B cell (primary cell): ENCODE measurements around the gene CDK9. TPM values are rescaled to one million over a fixed set of nuclear protein-coding genes. Genes with fewer than 3 reads are reported as not detected.

Experiments
- ATAC-seq: fragments of 200-7000 bp; cut with Tn5 transposase; one replicate; pipeline ENCODE4 v1.10.0; 2021; ENCODE audit warnings: low read depth, mild to moderate bottlenecking, moderate number of reproducible peaks, moderate library complexity
- CTCF ChIA-PET: fragments of 350-600 bp; sonication (Branson Sonifier 250); formaldehyde crosslinking; loops from one replicate; lab custom pipeline; 2021; ENCODE audit warnings: antibody characterized with exemption, inconsistent platforms; lab: Charles Lee
- POLR2A ChIA-PET: fragments of 350-600 bp; sonication (Branson Sonifier 250); formaldehyde crosslinking; loops from one replicate; lab custom pipeline; 2021; ENCODE audit warnings: antibody characterized with exemption; lab: Charles Lee
- DNase-seq: peaks from one replicate; pipeline ENCODE4 v3.0.0; 2013
- H2AFZ ChIP-seq: 2 replicates; pipeline ENCODE4 v1.6.1; 2012; ENCODE audit warnings: mild to moderate bottlenecking, low read depth, low read length; ENCODE audit not compliant: insufficient read depth, poor library complexity, severe bottlenecking
- H3K27ac ChIP-seq, 2 donors: 1 replicate in 1 of 2; 2 replicates in 1 of 2; pipeline ENCODE4 v1.5.1; 2012 to 2013; ENCODE audit warnings: low read length in 2 of 2, mild to moderate bottlenecking in 2 of 2, moderate library complexity in 1 of 2
- H3K27me3 ChIP-seq, 4 experiments: fragments of 200-600 bp in 1 of 4; sonication (generic) in 1 of 4; replicated peaks in 1 of 4; 1 replicate in 2 of 4; 2 replicates in 2 of 4; pipeline versions ENCODE4 v1.6.1 to v1.7.0; 2013 to 2016; ENCODE audit warnings: low read length in 3 of 4, mild to moderate bottlenecking in 2 of 4, mixed read lengths in 1 of 4, moderate library complexity in 1 of 4; ENCODE audit not compliant: insufficient read depth in 4 of 4, control insufficient read depth in 3 of 4; ENCODE audit errors: control extremely low read depth in 1 of 4
- H3K36me3 ChIP-seq, 2 experiments: replicated peaks in 1 of 2; 1 replicate in 1 of 2; 2 replicates in 1 of 2; pipeline versions ENCODE4 v1.6.1 to v1.7.1; 2013; ENCODE audit warnings: low read length in 1 of 2; ENCODE audit not compliant: insufficient read depth in 2 of 2, control insufficient read depth in 1 of 2; ENCODE audit errors: control extremely low read depth in 1 of 2, extremely low read depth in 1 of 2
- H3K4me1 ChIP-seq, 2 donors: fragments of 200-600 bp in 1 of 2; sonication (generic) in 1 of 2; 1 replicate in 1 of 2; 2 replicates in 1 of 2; pipeline versions ENCODE4 v1.5.1 to v1.6.1; 2013 to 2017; ENCODE audit warnings: low read length in 2 of 2; ENCODE audit not compliant: control insufficient read depth in 2 of 2, insufficient read depth in 2 of 2
- H3K4me2 ChIP-seq: replicated peaks from 2 replicates; pipeline ENCODE3; 2012; ENCODE audit warnings: mild to moderate bottlenecking, low read depth, low read length; ENCODE audit not compliant: poor library complexity, severe bottlenecking
- H3K4me3 ChIP-seq, 5 experiments: fragments of 200-600 bp in 1 of 5; sonication (generic) in 1 of 5; 1 replicate in 3 of 5; 2 replicates in 2 of 5; pipeline versions ENCODE4 v1.5.1 to v1.7.0; 2011 to 2016; ENCODE audit warnings: low read length in 4 of 5, mild to moderate bottlenecking in 4 of 5, low read depth in 2 of 5, control low read depth in 1 of 5, moderate library complexity in 1 of 5; ENCODE audit not compliant: insufficient read depth in 1 of 5; ENCODE audit errors: control extremely low read depth in 1 of 5, extremely low read depth in 1 of 5
- H3K79me2 ChIP-seq: fragments of 200-600 bp; sonication (generic); one replicate; pipeline ENCODE4 v1.6.0; 2016; ENCODE audit warnings: low read length; ENCODE audit not compliant: control insufficient read depth, insufficient read depth
- H3K9ac ChIP-seq: fragments of 200-600 bp; sonication (generic); 2 replicates; pipeline ENCODE4 v1.6.1; 2017; ENCODE audit warnings: mild to moderate bottlenecking, low read length, moderate library complexity
- H3K9me3 ChIP-seq, 3 donors: one replicate each; pipeline versions ENCODE4 v1.6.1 to v1.7.1; 2013; ENCODE audit warnings: low read length in 2 of 3; ENCODE audit not compliant: control insufficient read depth in 2 of 3, insufficient read depth in 1 of 3; ENCODE audit errors: control extremely low read depth in 1 of 3
- H4K20me1 ChIP-seq: 2 replicates; pipeline ENCODE4 v1.6.0; 2012; ENCODE audit warnings: mild to moderate bottlenecking, low read length; ENCODE audit not compliant: insufficient read depth, control insufficient read depth, poor library complexity, severe bottlenecking
- H3K27ac Mint-ChIP-seq: one replicate; pipeline ENCODE4 v1.8.0; 2021; ENCODE audit warnings: mixed read lengths
- H3K27me3 Mint-ChIP-seq: one replicate; pipeline ENCODE4 v1.8.0; 2021; ENCODE audit warnings: mixed read lengths
- H3K4me1 Mint-ChIP-seq: one replicate; pipeline ENCODE4 v1.8.0; 2021; ENCODE audit warnings: mixed read lengths
- H3K4me3 Mint-ChIP-seq: one replicate; pipeline ENCODE4 v1.8.0; 2021; ENCODE audit warnings: mixed read lengths
- H3K9me3 Mint-ChIP-seq: one replicate; pipeline ENCODE4 v1.8.0; 2022; ENCODE audit warnings: mixed read lengths; ENCODE audit not compliant: insufficient read depth
- EZH2 ChIP-seq: IDR thresholded peaks from 2 replicates; pipeline ENCODE4 v1.6.1; 2012; ENCODE audit warnings: borderline replicate concordance, low read depth, mild to moderate bottlenecking, moderate library complexity, low read length; ENCODE audit not compliant: insufficient read depth, poor library complexity, severe bottlenecking
- WGBS: methylation state at CpG from one replicate; pipeline ENCODE4 v1.1.5; 2013; ENCODE audit warnings: missing lambda C conversion rate; ENCODE audit not compliant: insufficient coverage; 5-methylcytosine and 5-hydroxymethylcytosine counted together
- intact Hi-C: fragments of 100-400 bp; cut with micrococcal nuclease; formaldehyde crosslinking; loops from one replicate; pipeline ENCODE4 v1.10.0; 2022
- polyA plus RNA-seq: library from polyadenylated mRNA; depleted of rRNA; stranded (reverse); fragments of >200 nt; gene quantifications from 2 replicates; pipeline ENCODE4 v1.2.3, GENCODE V29; 2012
- total RNA-seq, 2 donors: library from RNA; stranded (reverse); fragments of 120-200 nt in 1 of 2; gene quantifications; 1 replicate in 1 of 2; 2 replicates in 1 of 2; pipeline versions ENCODE4 v1.2.3 to v1.2.4, GENCODE V29; 2013 to 2022
- TF ChIP-seq, protein P1 (sequence below): fragments of 200-600 bp; IDR thresholded peaks from one replicate; pipeline ENCODE4 v1.8.0; 2022; ENCODE audit warnings: antibody characterized with exemption, mild to moderate bottlenecking

Gene CDK9
- total and polyA plus RNA-seq, 2 donors (not counting 1 experiment from before 2014, with no cell fraction given): 145 to 176 TPM

DNA sequence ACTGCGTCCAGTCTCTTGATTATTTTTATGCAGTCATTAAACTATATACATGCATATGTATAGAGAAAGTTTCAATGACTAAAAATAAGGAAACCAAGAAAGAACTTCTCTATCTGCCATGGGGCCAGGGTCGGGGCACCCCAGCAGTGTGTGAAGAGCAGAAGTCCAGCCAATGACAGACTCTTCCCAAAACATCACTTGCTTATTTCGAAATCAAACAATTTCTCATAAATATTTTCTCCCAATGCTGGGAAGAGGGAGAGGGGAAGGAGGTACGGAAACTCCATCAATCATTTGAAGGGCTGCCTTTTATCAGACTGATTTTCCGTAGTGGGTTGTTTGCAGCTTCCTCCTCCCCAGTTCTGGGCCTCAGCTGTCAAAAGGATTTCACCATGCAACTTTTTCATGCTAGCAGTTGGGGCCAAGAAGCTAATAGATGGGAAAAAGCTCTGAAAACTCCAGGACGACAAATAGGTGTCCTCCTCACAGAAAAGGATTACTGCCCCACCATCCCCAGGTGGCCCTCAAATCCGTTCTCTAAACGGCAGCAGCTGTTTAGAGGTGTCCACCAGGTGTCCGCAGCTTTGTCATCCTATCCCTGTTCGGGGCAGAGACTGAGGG lies 16.2 kb downstream of the CDK9 start:
- H3K9me3 Mint-ChIP-seq: no peaks in the 10 kb centered on the region
- H3K4me3 Mint-ChIP-seq: peak overlapping the region; percentile 91
- H3K27me3 Mint-ChIP-seq: no peaks in the 10 kb centered on the region
- TF ChIP-seq, protein P1, sequence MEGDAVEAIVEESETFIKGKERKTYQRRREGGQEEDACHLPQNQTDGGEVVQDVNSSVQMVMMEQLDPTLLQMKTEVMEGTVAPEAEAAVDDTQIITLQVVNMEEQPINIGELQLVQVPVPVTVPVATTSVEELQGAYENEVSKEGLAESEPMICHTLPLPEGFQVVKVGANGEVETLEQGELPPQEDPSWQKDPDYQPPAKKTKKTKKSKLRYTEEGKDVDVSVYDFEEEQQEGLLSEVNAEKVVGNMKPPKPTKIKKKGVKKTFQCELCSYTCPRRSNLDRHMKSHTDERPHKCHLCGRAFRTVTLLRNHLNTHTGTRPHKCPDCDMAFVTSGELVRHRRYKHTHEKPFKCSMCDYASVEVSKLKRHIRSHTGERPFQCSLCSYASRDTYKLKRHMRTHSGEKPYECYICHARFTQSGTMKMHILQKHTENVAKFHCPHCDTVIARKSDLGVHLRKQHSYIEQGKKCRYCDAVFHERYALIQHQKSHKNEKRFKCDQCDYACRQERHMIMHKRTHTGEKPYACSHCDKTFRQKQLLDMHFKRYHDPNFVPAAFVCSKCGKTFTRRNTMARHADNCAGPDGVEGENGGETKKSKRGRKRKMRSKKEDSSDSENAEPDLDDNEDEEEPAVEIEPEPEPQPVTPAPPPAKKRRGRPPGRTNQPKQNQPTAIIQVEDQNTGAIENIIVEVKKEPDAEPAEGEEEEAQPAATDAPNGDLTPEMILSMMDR: no peak
- TF ChIP-seq EZH2: no peak
- DNase-seq: no peak
- peak overlapping the region; percentile 68 to 88 for H3K27ac ChIP-seq
- intact Hi-C loops: loop anchor here (1.0 to 2.0 kb wide), 7 partner anchors 16 to 405 kb away; partner anchors contain the start of genes CDK9, PTRH1, SLC2A8 and ST6GALNAC4
- ChIA-PET CTCF (interaction anchor here (0.6 to 2.5 kb wide), 11 partner anchors 13 to 140 kb away, joined by 3 to 16 read pairs (median 4); partner anchors contain the start of genes PTRH1, TOR2A and TTC16), POLR2A (interaction anchor here (0.7 to 2.5 kb wide), 6 partner anchors 9 to 112 kb away, joined by 3 to 11 read pairs (median 4); partner anchors contain the start of gene CDK9)
- WGBS: 3% methylated on average over 4 of the region's 10 CpGs
- peaks cover 8% of the 10 kb centered on the region for H4K20me1 ChIP-seq
- H3K9me3 ChIP-seq: no peaks in the 10 kb centered on the region
- no peak for ATAC-seq
- peaks cover 39% of the 10 kb centered on the region for H3K4me1 Mint-ChIP-seq
- peak overlapping the region; percentile 14 to 92 (median 57) for H3K4me3 ChIP-seq
- H2AFZ ChIP-seq: peak overlapping the region; percentile 89
- peaks cover 0 to 13% of the 10 kb centered on the region in 2 experiments for H3K36me3 ChIP-seq
- H3K4me1 ChIP-seq: peaks cover 27 to 38% of the 10 kb centered on the region in 2 donors
- H3K4me2 ChIP-seq: peak overlapping the region; percentile 98
- H3K79me2 ChIP-seq: peaks cover 47% of the 10 kb centered on the region
- peak overlapping the region; percentile 92 for H3K27ac Mint-ChIP-seq
- H3K9ac ChIP-seq: peak overlapping the region; percentile 98
- H3K27me3 ChIP-seq: no peaks in the 10 kb centered on the region
